Lung (tissue), 12 donors: Measurements from ENCODE around the gene EZH1. TPM values are rescaled to one million over a fixed set of nuclear protein-coding genes. Genes with fewer than 3 reads are reported as not detected.

Source experiments
- ATAC-seq: fragments of 200-7000 bp; cut with Tn5 transposase; one replicate; pipeline ENCODE4 v1.9.1; 2020; ENCODE audit warnings: moderate number of reproducible peaks; ENCODE audit not compliant: insufficient read depth, low FRiP score
- DNase-seq, 3 donors: peaks; one replicate each; pipeline ENCODE4 v3.0.0-alpha.2; 2013 to 2017
- H3K27ac ChIP-seq, 2 donors: one replicate each; pipeline ENCODE4 v1.5.1; 2013; ENCODE audit warnings: mild to moderate bottlenecking in 2 of 2, moderate library complexity in 2 of 2, control low read depth in 1 of 2, inconsistent platforms in 1 of 2, low read depth in 1 of 2, low read length in 1 of 2
- H3K27me3 ChIP-seq, 3 donors: one replicate each; pipeline ENCODE4 v1.5.1; 2013; ENCODE audit warnings: low read length in 2 of 3; ENCODE audit not compliant: control insufficient read depth in 3 of 3, insufficient read depth in 3 of 3
- H3K36me3 ChIP-seq, 4 donors: one replicate each; pipeline ENCODE4 v1.5.1; 2013; ENCODE audit warnings: low read length in 4 of 4, mild to moderate bottlenecking in 1 of 4, moderate library complexity in 1 of 4; ENCODE audit not compliant: control insufficient read depth in 4 of 4, insufficient read depth in 4 of 4
- H3K4me1 ChIP-seq, 5 donors: one replicate each; pipeline ENCODE4 v1.5.1; 2013; ENCODE audit warnings: low read length in 5 of 5, mild to moderate bottlenecking in 2 of 5, moderate library complexity in 1 of 5; ENCODE audit not compliant: control insufficient read depth in 5 of 5, insufficient read depth in 5 of 5
- H3K4me3 ChIP-seq: one replicate; pipeline ENCODE4 v1.5.1; 2013; ENCODE audit warnings: mild to moderate bottlenecking, control low read depth, moderate library complexity
- H3K9ac ChIP-seq, 2 donors: one replicate each; pipeline ENCODE4 v1.5.1; 2013; ENCODE audit warnings: low read length in 2 of 2, control low read depth in 1 of 2; ENCODE audit not compliant: insufficient read depth in 1 of 2
- H3K9me3 ChIP-seq, 4 donors: one replicate each; pipeline ENCODE4 v1.5.1; 2013; ENCODE audit warnings: low read length in 3 of 4, mild to moderate bottlenecking in 1 of 4, moderate library complexity in 1 of 4; ENCODE audit not compliant: control insufficient read depth in 4 of 4, insufficient read depth in 3 of 4
- WGBS, 2 donors: extraction: QIAGEN DNeasy Blood & Tissue Kit; methylation state at CpG; one replicate each; pipeline ENCODE4 v1.1.7; 2013; 5-methylcytosine and 5-hydroxymethylcytosine counted together
- polyA plus RNA-seq, 2 donors: library from polyadenylated mRNA; stranded (reverse); fragments of 200-250 nt; gene quantifications; one replicate each; pipeline ENCODE4 v1.2.1, GENCODE V29; 2013
- total RNA-seq, 2 donors: library from RNA; depleted of rRNA in 1 of 2; stranded (reverse); fragments of >200 nt in 1 of 2; gene quantifications; one replicate each; pipeline ENCODE4 v1.2.1, GENCODE V29; 2014 to 2021
- TF ChIP-seq, protein P1 (sequence below): IDR thresholded peaks from 2 replicates; pipeline ENCODE4 v1.5.1; 2012; ENCODE audit warnings: mild to moderate bottlenecking; ENCODE audit errors: control extremely low read depth, extremely low read depth
- donor health status: control.
- donor health status: control.
- donor health status: Bipolar disorder and iron deficiency.
- donor health status: healthy.
- donor health status: DM: yes; HTN: yes; CAD: no.

Gene EZH1
- total and polyA plus RNA-seq, 4 donors = 20.7 to 53.2 (median 27.4) TPM

DNA sequence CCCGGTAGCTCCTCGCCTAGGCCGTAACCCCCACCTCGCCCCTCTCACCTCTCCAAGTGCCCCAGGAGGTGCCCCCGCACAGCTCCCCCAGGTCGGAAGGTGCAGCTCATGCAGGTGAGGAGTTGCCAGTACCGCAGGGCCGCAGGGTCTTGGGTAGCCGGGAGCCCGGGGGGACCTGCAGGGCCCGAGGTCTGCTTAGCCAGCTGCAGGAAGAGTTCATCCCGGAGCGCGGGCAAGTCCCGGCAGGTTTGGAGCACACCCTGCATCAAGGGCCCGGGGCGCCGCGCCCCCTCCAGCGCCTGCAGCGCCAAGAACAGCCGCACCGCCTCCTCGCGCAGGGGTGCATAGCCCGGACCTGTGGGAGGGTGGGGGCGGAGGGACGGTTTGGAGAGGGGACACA is 72.8 kb downstream of the EZH1 start:
- no peak overlapping the region for H3K4me3 ChIP-seq
- peaks cover 0 to 46% (median 29%) of the 10 kb centered on the region in 4 donors for H3K36me3 ChIP-seq
- H3K4me1 ChIP-seq = peaks cover 6 to 33% (median 15%) of the 10 kb centered on the region in 5 donors
- no peak for DNase-seq
- no peak overlapping the region for H3K9ac ChIP-seq
- WGBS, 2 donors = 82 to 86% methylated on average over 28 of the region's 28 CpGs
- no peaks in the 10 kb centered on the region for H3K27me3 ChIP-seq
- H3K9me3 ChIP-seq = no peaks in the 10 kb centered on the region
- TF ChIP-seq, protein P1, sequence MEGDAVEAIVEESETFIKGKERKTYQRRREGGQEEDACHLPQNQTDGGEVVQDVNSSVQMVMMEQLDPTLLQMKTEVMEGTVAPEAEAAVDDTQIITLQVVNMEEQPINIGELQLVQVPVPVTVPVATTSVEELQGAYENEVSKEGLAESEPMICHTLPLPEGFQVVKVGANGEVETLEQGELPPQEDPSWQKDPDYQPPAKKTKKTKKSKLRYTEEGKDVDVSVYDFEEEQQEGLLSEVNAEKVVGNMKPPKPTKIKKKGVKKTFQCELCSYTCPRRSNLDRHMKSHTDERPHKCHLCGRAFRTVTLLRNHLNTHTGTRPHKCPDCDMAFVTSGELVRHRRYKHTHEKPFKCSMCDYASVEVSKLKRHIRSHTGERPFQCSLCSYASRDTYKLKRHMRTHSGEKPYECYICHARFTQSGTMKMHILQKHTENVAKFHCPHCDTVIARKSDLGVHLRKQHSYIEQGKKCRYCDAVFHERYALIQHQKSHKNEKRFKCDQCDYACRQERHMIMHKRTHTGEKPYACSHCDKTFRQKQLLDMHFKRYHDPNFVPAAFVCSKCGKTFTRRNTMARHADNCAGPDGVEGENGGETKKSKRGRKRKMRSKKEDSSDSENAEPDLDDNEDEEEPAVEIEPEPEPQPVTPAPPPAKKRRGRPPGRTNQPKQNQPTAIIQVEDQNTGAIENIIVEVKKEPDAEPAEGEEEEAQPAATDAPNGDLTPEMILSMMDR = no peak
- no peak for ATAC-seq
- H3K27ac ChIP-seq = no peak overlapping the region

GRCh38 chr17:42670789-42671657 is 73.8 kb downstream of the EZH1 start:
- 42 to 71% methylated on average over 48 to 50 of the region's 50 CpGs for WGBS, 2 donors
- ATAC-seq (no peak), DNase-seq (no peak)
- Histone ChIP-seq H3K4me1 (peaks cover 6 to 33% (median 15%) of the 10 kb centered on the region in 5 donors), H3K4me3 (no peak overlapping the region), H3K36me3 (peaks cover 0 to 55% (median 34%) of the 10 kb centered on the region in 4 donors), H3K9ac (no peak overlapping the region), H3K9me3 (no peaks in the 10 kb centered on the region), H3K27ac (peak overlapping the region in 1 of 2 donors; percentile 30), H3K27me3 (no peaks in the 10 kb centered on the region)
- TF ChIP-seq, protein P1 = no peak

DNA sequence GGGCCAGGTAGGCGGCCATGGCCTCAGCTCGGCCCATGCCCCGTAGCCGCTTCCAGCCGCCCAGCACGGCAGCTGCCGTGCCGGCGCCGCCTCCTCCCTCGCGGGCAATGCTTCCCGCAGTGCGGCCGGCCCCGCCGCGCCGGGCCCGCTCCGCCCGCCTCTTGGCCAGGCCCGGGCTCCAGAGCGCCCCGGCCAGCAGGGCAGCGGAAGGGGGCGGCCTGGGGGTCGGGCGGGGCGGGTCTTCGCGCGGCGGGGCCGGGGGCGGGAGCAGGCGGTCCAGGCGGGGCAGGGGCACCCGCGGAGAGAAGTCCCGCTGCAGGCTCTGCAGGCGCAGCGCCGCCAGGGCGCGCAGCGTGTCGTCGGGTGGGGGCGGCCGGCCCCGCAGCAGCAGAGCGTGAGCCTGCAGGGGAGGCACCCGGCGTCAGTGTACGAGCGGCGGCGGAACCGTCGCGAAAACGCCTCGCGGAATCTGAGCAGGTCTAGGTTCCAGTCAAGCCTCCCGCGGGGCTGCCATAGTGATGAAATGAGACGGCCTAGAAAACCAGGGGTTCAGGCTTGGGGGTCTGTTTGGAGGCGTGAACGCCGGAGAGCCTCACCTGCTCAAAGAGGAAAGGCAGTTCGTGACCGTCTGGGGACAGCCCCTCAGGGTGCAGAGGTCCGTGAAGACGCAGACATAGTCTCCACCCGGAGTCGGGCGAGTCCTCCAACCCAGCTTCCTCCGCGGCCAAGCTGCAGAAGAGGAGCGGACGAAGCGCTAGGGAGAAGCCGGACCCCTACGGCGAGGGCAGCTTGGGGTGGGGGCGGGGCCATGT is 74.7 kb downstream of the EZH1 start:
- no peak overlapping the region for H3K9ac ChIP-seq
- no peaks in the 10 kb centered on the region for H3K9me3 ChIP-seq
- H3K36me3 ChIP-seq = peaks cover 2 to 55% (median 37%) of the 10 kb centered on the region in 4 donors
- H3K27me3 ChIP-seq = no peaks in the 10 kb centered on the region
- ATAC-seq (no peak), DNase-seq (no peak)
- TF ChIP-seq, protein P1 = no peak
- peaks cover 6 to 29% (median 15%) of the 10 kb centered on the region in 5 donors for H3K4me1 ChIP-seq
- H3K4me3 ChIP-seq = no peak overlapping the region
- H3K27ac ChIP-seq = peak overlapping the region in 1 of 2 donors; percentile 43
- WGBS, 2 donors = 35 to 62% methylated on average over 66 to 87 of the region's 87 CpGs
